Hematopoietic multipotent progenitor cell treated with erythropoietin and hydrocortisone succinate and interleukin-3 and kit ligand, for 4 days (in vitro differentiated cells): ENCODE measurements around the gene RAB36.
"Not testable (repeated sequence)": the region's sequence is repeated elsewhere in the genome, so short reads cannot be mapped to it uniquely, and the experiment has no call there.

Experiments used
- DNase-seq: peaks from one replicate; pipeline ENCODE4 v3.0.0-alpha.2; 2015

Gene RAB36

DNA sequence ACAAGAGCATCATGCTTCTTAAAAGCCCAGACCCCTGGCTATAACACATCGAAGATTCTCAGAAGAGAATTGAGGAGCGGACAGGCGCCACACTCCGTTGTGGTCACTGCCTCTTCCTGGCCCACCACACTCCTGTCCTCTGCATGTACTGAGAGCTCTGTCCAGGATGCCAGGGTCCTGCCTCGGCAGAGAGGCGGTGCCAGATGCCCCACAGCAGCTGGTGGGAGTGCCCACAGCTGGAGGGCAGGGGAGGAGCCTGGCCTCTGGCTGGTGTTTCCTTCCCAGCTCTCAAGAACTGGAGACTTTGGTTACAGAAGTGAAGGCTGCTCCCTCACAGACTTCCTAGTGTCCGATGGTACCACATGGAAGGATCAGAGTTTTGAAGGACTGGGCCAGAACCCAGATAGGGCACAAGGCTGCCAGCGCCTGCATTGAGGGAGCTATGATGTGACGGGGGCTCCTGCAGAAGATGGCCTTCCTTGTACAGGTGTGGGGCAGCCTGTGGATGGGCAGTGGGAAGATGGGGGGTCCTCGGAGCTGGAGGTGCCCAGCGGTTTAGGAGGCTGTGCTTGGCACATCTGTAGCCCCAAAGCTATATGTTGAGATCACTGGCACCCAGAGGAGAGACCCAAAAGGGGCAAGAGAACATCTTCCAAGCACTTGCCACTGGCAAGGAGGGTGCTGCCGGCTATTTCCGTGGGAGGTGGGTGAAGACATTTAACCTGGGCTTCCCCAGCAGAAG is 22.9 kb upstream of the RAB36 start:
- no peak for DNase-seq

DNA sequence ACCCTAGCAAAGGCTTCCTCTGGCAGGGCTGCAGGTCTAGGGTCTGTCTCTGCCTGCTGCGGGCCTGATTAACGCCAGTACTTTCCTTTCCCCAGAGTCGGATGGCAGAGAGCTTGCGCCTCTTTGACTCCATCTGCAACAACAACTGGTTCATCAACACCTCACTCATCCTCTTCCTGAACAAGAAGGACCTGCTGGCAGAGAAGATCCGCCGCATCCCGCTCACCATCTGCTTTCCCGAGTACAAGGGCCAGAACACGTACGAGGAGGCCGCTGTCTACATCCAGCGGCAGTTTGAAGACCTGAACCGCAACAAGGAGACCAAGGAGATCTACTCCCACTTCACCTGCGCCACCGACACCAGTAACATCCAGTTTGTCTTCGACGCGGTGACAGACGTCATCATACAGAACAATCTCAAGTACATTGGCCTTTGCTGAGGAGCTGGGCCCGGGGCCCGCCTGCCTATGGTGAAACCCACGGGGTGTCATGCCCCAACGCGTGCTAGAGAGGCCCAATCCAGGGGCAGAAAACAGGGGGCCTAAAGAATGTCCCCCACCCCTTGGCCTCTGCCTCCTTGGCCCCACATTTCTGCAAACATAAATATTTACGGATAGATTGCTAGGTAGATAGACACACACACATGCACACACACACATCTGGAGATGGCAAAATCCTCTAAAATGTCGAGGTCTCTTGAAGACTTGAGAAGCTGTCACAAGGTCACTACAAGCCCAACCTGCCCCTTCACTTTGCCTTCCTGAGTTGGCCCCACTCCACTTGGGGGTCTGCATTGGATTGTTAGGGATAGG is 22.1 kb upstream of the RAB36 start:
- DNase-seq, result no peak

DNA sequence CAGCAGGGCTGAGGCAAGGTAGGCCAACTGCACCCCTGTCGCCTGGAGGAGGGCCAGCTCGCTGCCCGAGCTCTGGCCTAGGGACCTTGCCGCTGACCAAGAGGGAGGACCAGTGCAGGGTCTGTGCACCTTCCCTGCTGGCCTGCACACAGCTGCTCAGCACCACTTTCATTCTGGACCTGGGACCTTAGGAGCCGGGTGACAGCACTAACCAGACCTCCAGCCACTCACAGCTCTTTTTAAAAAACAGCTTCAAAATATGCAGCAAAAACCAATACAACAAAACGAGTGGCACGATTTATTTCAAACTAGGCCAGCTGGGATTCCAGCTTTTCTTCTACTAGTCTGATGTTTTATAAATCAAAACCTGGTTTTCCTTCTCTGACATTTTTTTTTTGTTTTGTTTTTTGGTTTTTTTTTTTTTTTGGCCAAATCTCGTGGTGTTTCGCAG is 21.4 kb upstream of the RAB36 start:
- DNase-seq, result no peak

GRCh38 chr22:23124611-23125511 is 20.4 kb upstream of the RAB36 start:
- DNase-seq, result no peak

- DNase-seq, result no peak
These were observed 19.7 kb upstream of the RAB36 start for GRCh38 chr22:23125512-23126103.

GRCh38 chr22:23126165-23127054 is 18.9 kb upstream of the RAB36 start:
- DNase-seq, result no peak

DNA sequence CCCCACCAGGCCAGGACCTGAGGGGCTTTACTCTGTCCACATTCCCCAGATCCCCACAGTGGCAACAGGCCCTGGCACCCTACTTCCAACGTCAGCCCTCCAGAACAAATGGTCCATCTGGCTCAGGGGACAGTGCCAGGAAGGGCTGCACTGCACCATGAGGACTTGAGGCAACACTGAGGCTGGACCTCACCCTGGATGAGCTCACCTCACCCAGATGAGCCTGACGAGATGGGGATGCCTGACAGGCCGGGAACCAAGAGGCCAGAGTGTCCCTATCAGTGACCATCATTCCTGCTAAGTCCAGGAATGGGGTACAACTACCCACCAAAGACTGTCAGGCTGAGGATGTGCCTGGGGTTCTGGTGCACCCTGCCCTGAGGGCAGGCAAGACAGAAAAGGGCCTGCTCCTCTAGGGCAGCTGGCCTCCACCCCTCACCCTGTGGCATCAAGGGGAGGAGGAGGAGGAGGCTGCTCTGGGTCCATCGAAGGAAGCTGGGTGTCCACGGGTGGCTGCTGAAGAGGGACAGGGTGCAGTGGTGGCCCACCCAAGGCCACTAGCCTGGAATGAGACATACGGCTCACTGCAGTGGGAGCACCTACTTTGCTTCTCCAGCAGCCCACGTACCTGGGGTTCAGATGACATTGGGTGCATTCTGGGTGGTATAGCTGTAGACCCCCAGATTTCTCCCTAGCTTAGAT is 18.1 kb upstream of the RAB36 start:
- no peak for DNase-seq

- DNase-seq, result no peak
These were observed 17.5 kb upstream of the RAB36 start for GRCh38 chr22:23127788-23128187.

DNA sequence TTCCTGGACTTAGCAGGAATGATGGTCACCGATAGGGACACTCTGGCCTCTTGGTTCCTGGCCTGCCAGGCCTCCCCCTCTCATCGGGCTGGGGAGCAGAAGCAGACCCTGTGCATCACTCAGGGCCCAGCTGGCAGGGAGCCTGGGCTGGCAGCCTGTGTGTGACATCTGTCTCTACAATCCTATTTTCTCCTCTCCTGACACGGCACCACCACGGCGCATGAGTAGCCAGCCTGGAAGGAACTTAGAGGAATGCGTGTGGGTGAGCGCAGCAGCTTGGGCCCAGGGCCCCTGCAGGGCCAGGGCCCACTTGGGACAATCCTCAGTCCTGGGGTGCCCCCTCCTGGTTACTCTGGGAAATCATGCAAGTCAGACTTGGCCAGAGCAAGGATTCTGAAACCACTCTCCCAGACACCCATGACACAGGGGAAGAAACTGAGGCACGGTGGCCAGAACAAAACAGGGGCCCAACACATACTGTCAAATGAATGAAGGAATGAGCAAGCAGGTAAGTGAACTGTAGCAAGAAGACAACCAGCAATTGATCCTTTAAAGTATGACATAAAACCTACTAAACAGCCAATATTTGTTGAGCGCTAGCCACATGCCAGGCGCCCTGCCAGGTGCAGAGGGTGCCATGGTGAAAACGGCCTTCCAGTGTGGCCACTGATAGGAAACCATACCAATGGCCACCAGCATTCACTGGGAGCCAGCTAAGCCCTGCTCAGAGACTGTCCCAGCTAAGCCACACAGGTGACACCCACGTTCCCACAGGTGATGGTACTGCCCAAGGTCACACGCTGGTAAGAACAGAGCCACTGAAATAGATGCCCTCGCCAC is 16.8 kb upstream of the RAB36 start:
- DNase-seq, result peak; percentile 83

DNA sequence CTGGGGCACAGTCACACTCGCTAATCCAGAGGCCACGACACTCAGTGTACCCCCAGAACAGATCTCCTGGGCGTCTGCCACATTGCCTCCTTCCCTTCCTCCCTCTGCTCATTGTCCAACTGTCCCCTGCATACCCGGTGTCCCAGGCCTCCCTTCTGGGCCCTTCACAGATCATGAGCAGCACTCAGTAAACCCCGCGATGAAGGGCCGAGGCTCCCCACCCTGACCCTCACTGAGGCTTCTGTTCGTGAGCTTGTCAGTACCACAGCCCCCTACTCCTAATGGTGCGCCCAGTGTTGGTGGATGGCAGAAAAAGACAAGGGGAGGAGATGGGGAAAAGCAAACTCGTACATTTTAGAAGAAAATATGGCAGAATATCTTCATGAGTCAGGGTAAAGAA is 16.1 kb upstream of the RAB36 start:
- no peak for DNase-seq

DNA sequence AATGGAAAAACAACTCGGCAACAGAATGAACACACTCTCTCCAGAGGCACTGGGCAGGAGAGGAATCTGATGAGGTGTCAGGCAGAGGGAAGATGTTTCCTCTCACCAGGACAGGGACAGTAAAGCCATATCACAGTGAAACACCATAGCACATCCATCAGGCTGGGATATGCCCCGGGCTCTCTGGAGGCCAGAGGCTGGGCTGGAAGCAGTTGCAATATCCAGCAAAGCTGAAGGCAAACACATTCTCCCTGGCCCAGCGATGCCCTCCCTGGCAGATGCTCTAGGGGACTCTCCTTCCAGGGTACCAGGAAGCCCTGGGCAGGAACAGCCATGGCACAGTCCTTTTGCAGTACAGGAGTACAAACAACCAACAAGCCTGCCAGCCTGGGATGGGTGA is 14.6 kb upstream of the RAB36 start:
- DNase-seq, result no peak

- DNase-seq, result no peak
These were observed 13.3 kb upstream of the RAB36 start for GRCh38 chr22:23131931-23132330.

DNA sequence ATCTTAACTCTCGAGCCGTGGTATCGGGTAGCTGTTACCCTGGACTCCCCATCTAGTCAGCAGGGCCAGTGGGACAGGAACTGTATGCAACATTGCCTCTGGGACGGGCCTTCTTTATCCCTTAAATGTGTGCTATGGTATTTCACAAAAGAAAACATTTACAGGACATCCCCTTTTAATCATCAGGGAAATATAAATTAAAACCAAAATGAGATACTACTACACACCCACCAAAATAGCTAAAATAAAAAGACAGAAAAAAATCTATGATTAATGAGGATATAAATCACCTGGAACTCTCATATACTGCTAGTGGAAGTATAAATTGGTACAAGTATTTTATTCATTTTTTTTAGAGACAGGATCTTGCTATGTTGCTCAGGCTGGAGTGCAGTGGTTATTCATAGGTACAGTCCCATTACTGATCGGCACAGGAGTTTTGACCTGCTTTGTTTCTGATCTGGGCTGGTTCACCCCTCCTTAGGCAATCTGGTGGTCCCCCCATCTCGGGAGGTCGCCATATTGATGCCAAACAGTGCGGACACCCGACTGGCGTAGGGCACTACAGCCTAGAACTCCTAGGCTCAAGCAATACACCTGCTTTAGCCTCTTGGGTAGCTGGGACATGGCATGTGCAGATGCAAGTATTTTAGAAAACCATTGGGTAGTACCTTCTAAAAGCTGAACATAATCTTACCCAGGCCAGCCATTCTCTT is 12.7 kb upstream of the RAB36 start:
- DNase-seq, result no peak

GRCh38 chr22:23133922-23134321 is 11.4 kb upstream of the RAB36 start:
- no peak for DNase-seq

- DNase-seq, result not testable (repeated sequence)
These were observed 8.3 kb upstream of the RAB36 start for GRCh38 chr22:23136991-23137390.

- no peak for DNase-seq
These were observed 7.8 kb upstream of the RAB36 start for GRCh38 chr22:23137468-23137867.

DNA sequence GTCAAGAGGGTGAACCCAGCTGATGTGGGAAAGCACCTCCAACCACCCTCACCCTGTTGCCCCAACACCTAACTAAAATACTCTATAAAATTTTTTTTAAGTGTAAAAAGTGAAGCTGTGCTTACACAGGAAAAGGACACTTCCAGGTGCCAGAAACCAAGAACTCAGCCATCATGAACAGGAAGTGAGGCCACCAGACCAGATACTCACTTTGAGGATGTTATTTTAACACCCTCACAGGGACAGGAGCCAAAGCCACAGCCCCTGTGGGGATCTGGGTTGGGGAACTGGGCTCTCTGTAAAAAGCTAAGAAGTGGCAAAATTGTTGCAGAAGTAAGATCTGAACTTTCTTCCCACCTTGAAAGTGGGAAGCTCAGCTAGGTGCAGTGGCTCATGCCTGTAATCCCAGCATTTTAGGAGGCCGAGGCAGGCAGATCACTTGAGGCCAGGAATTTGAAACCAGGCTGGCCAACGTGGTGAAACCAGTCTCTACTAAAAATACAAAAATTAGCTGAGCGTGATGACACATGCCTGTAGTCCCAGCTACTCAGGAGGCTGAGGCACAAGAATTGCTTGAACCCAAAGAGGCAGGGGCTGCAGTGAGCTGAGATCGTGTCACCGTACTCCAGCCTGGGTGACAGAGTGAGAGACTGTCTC is 7.2 kb upstream of the RAB36 start:
- peak; percentile 81 for DNase-seq

DNA sequence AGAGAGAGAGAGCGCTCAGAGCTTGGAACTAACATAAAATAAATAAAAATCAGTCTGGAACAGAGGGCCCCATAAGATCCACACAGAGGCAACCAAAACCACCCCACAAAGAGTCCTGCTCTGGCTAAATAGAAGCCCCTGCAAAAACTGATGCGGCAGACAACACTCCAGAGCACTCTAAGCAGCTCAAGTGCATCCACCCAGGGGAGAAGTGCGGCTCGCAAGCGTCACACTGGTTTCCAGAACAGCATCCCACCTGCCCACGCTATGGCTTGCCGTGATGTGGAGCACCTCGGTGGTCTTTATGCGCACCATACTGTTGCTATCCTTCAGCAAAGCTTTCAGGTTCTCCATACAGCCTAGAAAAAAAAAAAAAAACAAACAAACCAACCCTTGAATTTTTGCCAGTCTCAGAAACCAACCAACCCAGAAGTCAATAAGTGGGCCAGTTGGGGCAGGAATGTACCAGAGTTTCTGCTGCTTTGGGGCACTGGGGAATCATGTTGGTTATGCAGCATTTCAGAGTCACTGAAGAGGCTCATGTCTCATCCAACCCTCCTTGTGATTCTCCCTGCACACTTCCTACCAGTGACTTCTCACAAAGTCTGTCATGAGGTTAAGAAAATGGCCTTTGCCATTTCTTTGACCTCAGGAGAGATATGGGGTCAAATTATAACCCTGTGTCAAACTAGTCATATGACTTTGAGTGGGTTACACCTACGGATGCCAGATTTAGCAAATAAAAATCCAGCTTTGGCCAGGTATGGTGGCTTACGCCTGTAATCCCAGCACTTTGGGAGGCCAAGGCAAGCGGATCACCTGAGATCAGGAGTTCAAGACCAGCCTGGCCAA is 6.5 kb upstream of the RAB36 start:
- DNase-seq, result no peak
